NCI-H1417 treated with DMSO at 0.1 percent for 48 hours (cell line): ENCODE data around the gene PPARG.
"Not testable (repeated sequence)": the region's sequence is repeated elsewhere in the genome, so short reads cannot be mapped to it uniquely, and the experiment has no call there.

Experiments
- DNase-seq: peaks from one replicate; lab custom pipeline; 2025; lab: John Stamatoyannopoulos, UW

Gene PPARG

GRCh38 chr3:12288182-12289129 lies at the start of gene PPARG:
PPARG (plus strand) TSS chr3:12289070; CDS start chr3:12379712, 90,642 bp downstream.
- no peak for DNase-seq

DNA sequence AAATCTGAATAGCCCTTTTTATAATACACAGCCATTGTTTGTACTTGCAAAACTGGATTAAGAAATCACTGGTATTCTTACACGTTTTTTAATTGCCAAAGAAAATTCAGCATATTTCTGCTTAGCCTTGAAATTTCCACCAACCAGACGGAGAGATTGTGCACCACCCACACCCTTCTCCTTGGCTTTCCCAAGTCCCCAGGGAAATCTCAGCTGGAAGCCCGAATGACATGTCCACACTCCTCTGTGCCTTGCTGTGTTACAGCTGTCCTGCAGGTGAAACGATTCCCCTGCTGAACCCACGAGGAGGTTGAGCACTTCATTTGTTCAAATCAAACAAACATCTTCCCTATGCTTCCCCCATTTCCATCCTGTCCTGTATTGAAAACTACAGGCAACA lies 49.6 kb upstream of the PPARG start:
- DNase-seq: no peak

GRCh38 chr3:12242772-12243171 lies 46.1 kb upstream of the PPARG start:
- DNase-seq: no peak

DNA sequence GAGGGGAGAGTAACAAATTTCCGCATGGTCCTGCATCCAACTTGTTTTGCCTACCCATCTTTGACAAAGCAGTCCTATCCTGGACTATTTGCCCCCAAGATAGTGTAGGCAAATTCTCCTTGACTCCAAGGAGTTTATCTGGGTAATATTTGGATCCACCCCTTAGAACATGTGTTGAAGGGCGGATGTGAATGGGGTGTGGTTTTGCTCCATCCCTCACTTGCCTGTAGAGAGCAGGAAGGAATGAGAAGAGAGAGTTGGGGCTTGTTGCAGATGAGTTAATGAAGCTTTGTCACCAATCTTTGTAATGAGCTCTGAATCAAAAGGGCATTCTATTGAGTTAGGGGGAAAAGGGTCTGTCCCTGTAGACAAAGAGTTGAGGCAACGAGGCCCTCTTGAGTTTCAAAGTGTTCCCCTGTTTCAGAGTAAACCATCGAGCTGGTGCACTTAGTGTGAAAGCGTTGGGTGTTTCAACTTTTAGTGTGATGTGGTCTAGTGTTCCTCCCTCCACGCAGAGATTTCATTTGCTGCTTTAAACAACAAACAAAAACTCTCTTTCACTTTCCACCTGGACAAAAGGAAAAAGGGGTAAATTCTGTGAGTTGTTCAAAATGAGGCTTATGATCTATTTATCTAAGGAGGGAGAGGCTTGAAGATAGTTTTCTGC lies 42.2 kb upstream of the PPARG start:
- DNase-seq: no peak

GRCh38 chr3:12247411-12247810 lies 41.5 kb upstream of the PPARG start:
- DNase-seq: no peak

- DNase-seq: no peak
Observed at GRCh38 chr3:12249519-12249918, 39.4 kb upstream of the PPARG start.

DNA sequence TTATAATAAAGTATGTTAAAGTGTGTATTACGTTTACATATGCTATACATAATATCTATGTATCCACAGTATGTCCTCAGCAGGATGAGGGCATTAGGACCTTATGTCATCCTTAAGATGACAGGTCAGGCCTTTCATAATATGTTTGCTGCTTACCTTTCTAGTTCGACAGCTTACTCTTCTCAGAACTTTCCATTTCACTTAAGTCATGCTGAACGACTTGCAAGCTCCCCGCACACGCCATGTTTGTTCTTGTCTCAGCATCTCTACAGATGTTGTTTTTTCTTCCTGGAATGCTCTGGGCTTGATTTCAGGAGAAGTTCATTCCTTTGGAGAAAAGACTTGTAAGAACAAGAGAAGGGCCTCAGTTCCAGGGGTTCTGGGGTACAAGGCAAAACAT lies 36.0 kb upstream of the PPARG start:
- no peak for DNase-seq

GRCh38 chr3:12253516-12254343 lies 35.1 kb upstream of the PPARG start:
- no peak for DNase-seq

- no peak for DNase-seq
Observed at GRCh38 chr3:12255393-12255792, 33.5 kb upstream of the PPARG start.

DNA sequence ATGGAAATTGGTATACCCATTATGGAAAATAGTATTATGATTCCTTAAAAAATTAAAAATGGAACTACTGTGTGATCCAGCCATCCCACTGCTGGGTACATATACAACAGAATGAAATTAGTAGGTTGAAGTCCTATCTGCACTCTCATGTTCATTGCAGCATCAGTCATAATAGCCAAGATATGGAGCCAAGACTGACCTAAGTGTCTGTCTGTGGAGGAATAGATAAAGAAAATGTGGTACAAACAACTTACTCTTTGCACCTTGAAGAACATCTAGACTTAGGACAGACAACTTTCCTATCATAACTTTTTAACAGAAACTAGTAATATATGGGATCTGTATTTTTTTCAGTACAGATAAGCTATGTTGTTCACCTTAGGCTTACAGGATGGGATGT lies 30.0 kb upstream of the PPARG start:
- no peak for DNase-seq

- not testable (repeated sequence) for DNase-seq
Observed at GRCh38 chr3:12262173-12262572, 26.7 kb upstream of the PPARG start.

DNA sequence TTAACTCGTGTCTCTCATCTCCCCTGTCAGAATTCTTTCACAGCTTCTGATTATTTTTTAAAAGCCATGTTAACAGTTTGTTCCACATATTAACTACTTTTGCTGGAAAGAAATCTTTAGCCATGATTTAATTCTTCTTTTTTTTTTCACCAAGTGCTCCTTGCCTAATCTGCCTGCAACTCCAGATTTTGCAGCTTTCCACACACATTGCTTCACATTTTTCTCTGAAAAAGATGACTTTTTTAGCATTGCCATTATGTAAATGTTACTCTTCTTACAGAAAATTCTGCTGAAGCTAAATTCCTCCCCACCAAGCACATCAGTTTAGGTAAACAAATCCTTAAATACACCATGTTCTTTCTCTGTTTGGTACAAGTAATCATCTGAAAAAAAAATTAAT lies 23.4 kb upstream of the PPARG start:
- DNase-seq: no peak

DNA sequence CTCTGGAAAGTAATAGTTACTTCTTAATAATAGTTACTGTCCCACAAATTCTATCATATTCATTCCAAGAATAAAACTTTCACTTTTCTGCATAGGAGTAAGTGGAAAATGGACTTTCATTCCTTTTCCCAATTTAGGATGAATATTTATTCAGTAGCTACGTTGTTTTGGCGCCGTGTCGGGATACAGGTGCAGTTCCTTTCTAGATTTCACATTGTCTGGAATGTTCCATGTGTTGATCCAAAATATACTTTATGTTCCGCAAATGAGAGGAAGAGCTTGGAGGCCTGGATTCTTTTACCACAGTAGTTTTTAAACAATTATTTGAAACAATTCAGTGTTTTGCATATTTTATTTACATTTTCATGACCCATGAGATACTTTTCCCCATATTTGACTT lies 22.8 kb upstream of the PPARG start:
- DNase-seq: no peak

- no peak for DNase-seq
Observed at GRCh38 chr3:12267376-12268030, 21.4 kb upstream of the PPARG start.

- DNase-seq: no peak
Observed at GRCh38 chr3:12268049-12268735, 20.7 kb upstream of the PPARG start.

GRCh38 chr3:12270976-12271375 lies 17.9 kb upstream of the PPARG start:
- no peak for DNase-seq

- DNase-seq: no peak
Observed at GRCh38 chr3:12273045-12273695, 15.7 kb upstream of the PPARG start.

DNA sequence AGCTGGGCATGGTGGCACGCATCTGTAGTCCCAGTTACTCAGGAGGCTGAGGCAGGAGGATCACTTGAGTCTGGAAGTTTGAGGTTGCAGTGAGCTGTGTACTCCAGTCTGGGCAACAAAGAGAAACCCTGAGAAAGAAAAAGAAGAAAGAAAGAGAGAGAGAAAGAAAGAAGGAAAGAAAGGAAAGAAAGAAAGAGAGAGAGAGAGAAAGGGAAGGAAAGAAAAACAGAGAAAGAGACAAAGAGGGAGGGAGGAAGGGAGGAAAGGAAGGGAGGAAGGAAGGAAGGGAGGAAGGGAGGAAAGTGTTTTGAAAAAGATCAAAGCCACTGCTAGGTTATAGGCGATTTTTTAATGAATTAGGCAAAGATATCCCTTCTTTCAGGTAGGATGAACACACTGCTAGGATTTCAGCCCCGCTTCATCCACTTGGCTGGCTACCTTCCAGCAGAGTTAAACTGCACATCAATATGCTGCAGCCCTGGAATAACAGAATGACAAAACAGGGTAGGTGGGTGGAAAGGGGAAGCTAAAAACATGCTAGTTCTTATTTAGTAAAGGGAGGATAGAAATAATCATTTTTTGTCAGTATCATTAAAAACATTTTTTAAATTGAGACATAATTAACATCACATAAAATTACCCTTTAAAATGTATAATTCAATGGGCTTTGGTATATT lies 12.8 kb upstream of the PPARG start:
- no peak for DNase-seq

DNA sequence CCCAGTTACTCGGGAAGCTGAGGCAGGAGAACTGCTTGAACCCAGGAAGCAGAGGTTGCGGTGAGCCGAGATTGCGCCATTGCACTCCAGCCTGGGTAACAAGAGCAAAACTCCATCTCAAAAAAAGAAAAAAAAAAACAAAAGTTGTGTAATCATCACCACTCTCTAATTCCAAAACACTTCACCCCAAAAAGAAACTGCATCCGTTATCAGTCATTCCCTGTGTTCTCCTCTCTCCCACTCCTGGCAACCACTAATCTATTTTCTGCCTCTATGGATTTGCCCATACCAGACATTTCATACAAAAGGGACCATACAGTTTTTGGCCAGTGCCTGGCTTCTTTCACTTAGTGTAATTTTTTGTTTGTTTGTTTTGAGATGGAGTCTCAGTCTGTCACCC lies 12.0 kb upstream of the PPARG start:
- not testable (repeated sequence) for DNase-seq

DNA sequence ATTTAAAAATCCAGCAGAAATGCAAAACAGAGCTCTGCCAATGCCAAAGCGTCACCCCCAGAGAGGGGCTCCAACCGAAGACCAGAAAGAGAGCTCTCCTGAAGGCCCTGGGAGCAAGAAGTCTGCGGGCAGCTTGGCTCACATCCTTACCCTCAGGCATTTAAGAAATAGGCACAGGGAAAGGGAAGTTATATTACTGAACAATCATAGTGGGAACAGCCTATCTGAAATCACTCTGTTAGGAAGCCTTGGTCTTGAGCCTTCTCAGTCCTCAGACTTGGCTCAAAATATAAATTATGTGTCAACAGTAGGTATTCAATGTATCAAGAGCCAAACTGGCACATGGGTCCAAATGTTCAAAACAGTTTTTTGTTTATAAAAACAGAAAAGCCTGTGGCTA lies 10.3 kb upstream of the PPARG start:
- no peak for DNase-seq
